Suppressor macrophage treated with lipopolysaccharide for 1 hour (primary cell): ENCODE results near the gene MYLK.
A peak's percentile ranks its signal among the peaks of the same experiment; 100 is the strongest.

Experiments
- DNase-seq, 3 donors: peaks; one replicate each; pipeline ENCODE4 v3.0.0-alpha.2; 2020 to 2022

The MYLK gene

DNA sequence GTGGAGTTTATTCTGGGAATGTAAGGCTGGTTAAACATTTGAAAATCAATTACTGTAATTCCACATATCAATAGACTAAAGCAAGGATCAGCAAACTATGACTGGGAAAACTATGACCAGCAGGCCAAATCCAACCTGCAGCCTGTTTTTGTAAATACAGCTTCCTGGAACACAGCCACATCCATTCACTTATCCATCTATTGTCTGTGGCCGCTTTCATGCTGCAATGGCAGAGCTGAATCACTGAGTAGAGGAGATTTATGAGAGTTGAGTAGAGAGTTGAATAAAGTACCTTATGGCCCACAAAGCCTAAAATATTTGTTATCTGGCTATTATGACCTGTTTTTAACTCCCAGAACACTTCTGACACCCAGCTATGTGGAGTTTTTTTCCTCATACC is 12.2 kb downstream of the MYLK start:
- no peak for DNase-seq

DNA sequence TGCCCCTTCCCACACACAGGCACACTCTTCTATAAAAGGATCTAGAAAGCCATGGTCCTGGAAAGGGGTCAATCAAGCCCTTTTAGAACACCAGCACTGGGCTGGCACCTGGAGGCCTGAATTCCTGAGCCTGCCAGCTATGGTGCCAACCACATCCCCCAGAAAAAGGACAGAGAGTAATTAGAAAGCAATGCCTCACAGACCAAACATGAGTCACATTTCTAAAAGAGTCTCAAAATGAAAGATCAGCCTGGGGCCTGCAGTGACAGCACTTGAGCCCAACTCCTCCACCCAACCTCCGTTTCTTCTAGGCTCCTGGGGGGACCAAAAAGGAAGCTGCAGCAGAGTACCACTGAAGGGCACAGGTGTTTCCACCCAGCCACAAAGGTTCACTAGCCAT is 14.1 kb downstream of the MYLK start:
- no peak for DNase-seq

GRCh38 chr3:123869165-123869564 is 15.0 kb downstream of the MYLK start:
- DNase-seq, result no peak

GRCh38 chr3:123864706-123865105 is 19.4 kb downstream of the MYLK start:
- DNase-seq, result no peak

DNA sequence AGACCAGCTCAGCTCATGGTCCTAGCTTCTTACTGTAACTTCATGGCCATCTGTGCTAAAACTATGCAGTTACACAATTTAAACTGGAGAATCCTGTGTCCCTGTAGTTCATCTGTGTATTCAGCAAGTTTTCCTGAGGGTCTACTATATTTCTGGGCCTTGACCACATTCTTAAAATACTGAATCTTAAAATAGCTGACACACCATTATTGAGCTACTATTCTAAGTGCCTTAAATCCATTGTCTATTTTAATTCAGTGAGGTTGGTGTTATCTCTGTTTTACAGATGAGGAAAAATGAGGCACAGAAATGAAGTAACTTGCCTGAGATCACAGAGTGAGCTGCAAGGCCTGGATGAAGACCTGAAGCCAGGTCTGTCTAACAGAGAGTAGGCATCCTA is 22.0 kb downstream of the MYLK start:
- no peak for DNase-seq

GRCh38 chr3:123861081-123861836 is 22.9 kb downstream of the MYLK start:
- DNase-seq, result no peak

DNA sequence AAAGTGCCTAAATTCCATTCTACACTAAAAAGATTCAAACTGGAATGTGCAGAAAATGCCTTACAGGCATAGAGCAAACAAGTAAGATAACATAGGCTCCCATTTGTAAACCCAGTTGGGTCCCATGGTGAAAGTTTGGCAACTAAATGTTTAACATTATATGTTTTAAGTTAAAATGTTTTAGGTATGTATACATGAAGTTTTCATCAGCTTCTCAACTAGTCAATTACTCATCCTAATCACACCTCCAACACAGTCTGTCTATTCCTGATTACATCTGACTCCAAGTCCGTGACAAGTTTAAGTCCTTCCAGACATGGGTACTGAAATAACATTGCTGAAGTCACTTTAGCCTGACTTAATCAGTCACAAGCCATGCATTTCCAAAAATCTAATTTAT is 25.0 kb downstream of the MYLK start:
- DNase-seq, result no peak

GRCh38 chr3:123854905-123855304 is 29.2 kb downstream of the MYLK start:
- no peak for DNase-seq

DNA sequence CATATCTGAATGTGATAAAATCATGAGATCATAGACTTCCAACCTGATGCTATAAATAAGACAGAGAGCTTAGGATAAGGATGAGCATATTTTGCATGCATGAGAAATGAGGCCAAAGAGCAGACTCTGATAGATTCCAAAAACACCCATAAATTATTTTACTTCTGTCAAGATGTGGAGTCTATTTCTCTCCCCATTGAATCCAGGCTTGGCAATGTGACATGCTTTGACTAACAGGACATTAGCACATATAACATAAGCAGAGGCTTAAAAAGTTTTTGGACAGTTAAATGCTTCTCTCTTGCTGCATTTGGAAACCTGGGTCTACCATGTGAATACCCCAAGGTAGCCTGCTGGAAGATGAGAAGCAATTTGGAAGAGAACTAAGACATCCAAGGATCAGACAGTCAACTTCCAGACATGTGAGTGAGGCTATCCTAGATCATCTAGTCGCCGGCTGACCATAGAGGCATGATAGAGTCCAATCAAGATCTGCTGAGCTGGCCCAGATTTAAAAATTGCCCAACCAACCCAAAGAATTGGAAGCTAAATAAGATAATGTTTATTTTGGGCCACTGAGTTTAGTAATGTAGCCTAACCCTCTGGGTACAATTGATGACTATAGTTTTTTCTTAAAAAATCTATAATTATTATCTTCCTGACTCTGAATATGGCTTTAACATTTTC is 30.3 kb downstream of the MYLK start:
- DNase-seq, result no peak

DNA sequence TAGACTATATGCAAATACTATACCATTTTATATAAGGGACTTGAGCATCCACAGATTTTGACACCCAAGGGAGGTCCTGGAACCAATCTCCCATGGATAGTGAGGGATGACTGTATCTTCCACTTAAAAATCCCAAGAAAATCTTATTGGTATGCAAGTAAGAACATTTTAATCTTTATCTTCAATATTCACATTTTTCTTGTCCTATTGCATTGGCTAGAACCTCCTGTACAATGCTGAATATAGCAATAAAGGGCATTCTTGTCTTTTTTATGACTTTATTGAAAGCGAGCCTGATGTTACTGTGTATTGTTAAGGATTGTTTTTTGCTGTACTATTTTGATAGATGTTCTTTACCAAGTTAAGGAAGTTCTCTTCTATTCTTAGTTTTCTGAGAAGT is 36.9 kb downstream of the MYLK start:
- DNase-seq, result no peak

- DNase-seq, result no peak
These were observed 40.5 kb downstream of the MYLK start for GRCh38 chr3:123843668-123844067.

DNA sequence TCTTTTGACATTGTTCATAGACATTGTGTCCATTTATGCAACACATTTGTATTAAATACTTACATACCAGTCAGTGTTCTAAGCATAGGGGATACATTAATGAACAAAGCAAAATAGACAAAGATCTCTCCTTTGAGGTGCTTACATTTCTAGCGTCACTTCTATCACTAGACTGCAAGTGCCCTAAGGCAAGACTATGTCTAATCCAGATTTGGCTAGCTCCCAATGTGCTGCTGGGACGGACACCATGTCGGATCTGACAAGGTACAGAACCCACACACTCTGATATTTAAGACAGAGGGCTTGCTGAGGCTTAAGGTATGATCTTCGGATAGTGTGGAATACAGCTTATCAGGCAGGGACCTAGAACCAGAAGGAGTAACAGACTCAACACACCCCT is 41.4 kb downstream of the MYLK start:
- DNase-seq, result no peak

DNA sequence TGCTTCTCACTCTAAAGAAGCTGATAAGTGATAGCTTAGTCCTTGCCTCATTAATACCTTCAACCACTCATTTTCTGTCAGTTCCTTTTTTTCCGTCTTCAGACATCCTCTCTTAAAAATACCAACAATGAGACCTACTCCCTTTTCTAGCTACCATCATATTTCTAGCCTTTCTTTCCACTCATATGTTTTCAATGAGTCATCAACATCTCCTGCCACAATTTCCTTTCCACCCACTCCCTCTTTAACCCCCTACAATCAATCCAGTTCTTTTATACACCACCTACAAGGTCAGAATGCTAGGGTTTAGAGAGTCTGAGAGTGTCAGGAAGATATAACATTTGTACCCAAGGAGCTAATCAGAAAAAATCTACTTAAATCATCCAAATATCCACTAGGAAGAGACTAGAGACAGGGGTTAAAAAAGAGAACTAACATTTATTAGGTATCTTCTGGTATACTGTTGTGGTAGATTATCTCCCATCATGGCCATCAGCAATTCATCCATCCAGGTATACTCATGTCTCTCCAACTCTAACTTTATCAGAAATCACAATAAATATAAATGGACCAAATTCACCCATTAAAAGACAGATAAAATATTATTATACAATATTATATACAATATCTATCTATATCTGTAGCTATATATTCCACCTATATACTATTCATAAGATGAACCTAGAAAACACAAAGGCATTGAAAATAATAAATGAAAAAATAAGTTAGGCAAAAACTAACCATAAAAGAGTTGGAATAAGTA is 42.5 kb downstream of the MYLK start:
- DNase-seq, result no peak

GRCh38 chr3:123840961-123841360 is 43.2 kb downstream of the MYLK start:
- no peak for DNase-seq

DNA sequence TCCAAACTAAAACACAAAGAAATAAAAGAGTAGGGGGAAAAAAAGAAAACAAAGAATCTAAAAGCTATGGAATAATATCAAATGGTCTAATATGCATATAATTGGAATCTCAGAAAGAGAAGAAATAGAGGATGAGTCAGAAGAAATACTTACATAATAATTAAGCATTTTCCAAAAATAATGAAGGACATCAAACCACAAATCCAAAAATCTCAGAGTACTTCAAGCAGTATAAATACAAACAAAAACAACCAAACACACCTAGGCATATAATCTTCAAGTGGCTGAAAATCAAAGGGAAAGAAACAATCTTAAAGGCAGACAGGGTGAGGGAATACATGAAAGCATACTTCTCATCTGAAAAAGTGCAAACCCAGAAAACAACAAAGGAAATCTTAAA is 46.3 kb downstream of the MYLK start:
- no peak for DNase-seq

DNA sequence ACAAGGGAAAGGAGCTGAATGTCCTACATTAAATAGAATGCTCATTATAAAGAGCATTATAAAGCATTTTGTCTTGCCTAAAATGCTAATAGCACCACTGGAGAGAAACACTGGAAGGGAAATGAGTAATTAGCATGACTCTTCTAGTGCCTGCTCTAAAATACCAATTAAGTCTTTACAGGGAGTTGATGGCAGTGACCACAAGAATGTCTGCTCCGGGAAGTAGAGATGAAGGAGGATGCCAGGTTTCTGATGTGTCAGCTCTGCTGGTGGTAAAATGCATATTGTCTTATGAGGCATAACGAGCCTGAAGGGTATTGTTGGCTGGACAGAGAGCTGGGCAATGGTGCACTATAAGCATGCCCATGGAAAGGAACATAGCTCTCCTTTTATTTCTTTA is 49.5 kb downstream of the MYLK start:
- DNase-seq, result no peak

DNA sequence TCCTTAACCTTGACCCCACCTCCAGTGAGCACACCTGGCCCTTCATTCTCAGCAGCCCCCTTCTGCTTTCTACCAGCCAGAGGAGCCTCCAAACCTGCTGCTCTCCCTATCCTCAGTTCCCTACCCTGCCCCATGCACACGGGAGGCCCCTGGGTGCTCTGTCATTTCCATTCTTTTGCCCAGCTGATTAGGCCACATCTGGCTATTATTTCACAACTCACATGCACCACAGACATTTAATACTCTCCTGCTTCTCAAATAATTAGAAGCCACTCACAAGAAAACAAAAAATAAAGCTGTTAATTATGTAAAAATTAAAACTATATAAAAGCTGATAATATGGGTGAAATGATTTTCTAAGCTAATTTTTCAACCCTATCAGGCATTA is 50.7 kb downstream of the MYLK start:
- no peak for DNase-seq

GRCh38 chr3:123832692-123833397 is 51.3 kb downstream of the MYLK start:
- peak; percentile 12 to 37 (median 29) for DNase-seq

- DNase-seq, result no peak
These were observed 52.7 kb downstream of the MYLK start for GRCh38 chr3:123831420-123831819.

- no peak for DNase-seq
These were observed 62.2 kb downstream of the MYLK start for GRCh38 chr3:123821920-123822319.

- no peak for DNase-seq
These were observed 64.2 kb downstream of the MYLK start for GRCh38 chr3:123819949-123820348.

GRCh38 chr3:123818921-123819429 is 65.2 kb downstream of the MYLK start:
- no peak for DNase-seq

DNA sequence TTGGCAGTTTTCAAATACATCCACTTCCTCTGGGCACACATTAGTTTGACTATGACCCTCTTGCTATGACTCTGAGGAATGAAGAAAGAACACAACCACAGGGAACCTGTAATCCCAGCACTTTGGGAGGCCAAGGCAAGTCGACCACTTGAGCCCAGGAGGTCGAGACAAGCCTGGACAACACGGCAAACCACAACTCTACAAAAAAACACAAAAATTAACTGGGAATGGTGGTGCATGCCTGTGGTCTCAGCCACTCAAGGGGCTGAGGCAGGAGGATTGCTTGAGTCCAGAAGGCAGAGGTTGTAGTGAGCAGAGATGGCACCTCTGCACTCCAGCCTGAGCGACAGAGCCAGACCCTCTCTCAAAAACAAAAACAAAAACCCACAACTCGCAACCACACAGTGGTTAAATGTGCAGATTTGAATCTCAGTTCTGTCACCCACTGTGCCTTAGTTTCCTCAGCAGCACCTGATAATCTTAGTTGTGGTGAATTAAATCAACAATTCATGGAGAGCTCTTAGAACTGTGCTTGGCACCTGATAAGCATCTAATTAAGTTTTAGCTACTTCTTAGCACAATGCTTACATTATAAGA is 65.7 kb downstream of the MYLK start:
- no peak for DNase-seq
